ENCODE data around the gene NOX5.

DNA sequence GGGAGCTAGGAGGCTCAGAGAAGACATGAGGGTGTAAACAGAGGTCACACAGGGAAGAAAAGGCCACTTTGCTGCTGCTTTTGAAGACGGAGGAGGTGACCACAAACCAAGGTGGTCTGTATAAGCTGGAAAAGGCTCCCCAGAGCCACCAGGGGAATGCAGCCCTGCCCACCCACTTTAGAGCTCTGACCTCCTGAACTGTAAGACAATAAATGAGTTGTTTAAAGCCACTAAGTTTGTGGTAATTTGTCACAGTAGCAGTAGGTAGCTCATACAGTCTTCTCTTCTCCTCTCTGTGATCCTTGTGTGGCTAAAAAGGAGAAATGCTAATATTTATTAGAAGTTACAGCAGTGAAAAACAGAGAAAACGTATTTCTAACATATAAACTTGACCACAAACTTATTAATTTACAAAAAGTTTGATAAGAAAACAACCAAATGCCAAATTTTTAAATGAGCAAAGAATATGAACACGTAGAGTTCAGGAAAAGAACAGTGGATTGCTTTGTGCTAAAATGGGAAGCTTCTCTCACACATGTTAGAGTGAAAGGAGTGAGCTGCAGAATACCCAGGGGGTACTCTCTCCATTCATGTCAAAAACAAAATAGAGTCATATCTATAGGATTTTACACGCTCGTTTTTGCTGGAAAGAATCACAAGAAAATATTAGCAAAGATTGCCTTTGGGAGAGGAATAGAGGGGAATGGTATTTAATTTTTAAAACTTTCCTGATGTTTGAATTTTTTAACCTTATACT is 71.0 kb downstream of the NOX5 start:
- TF ChIP-seq, protein P1, sequence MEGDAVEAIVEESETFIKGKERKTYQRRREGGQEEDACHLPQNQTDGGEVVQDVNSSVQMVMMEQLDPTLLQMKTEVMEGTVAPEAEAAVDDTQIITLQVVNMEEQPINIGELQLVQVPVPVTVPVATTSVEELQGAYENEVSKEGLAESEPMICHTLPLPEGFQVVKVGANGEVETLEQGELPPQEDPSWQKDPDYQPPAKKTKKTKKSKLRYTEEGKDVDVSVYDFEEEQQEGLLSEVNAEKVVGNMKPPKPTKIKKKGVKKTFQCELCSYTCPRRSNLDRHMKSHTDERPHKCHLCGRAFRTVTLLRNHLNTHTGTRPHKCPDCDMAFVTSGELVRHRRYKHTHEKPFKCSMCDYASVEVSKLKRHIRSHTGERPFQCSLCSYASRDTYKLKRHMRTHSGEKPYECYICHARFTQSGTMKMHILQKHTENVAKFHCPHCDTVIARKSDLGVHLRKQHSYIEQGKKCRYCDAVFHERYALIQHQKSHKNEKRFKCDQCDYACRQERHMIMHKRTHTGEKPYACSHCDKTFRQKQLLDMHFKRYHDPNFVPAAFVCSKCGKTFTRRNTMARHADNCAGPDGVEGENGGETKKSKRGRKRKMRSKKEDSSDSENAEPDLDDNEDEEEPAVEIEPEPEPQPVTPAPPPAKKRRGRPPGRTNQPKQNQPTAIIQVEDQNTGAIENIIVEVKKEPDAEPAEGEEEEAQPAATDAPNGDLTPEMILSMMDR (IDR thresholded peaks at IDR 0.05; ENCODE audit: poor library complexity, severe bottlenecking), result no peak
- TF ChIP-seq EP300 (conservative IDR thresholded peaks at IDR 0.05; ENCODE audit: poor library complexity, severe bottlenecking) (no peak), POLR2AphosphoS5 (IDR thresholded peaks at IDR 0.05) (no peak), EZH2 (IDR thresholded peaks at IDR 0.05; ENCODE audit: borderline replicate concordance, insufficient read depth, low read length, poor library complexity, severe bottlenecking) (no peak)
- TF ChIP-seq, protein P2, sequence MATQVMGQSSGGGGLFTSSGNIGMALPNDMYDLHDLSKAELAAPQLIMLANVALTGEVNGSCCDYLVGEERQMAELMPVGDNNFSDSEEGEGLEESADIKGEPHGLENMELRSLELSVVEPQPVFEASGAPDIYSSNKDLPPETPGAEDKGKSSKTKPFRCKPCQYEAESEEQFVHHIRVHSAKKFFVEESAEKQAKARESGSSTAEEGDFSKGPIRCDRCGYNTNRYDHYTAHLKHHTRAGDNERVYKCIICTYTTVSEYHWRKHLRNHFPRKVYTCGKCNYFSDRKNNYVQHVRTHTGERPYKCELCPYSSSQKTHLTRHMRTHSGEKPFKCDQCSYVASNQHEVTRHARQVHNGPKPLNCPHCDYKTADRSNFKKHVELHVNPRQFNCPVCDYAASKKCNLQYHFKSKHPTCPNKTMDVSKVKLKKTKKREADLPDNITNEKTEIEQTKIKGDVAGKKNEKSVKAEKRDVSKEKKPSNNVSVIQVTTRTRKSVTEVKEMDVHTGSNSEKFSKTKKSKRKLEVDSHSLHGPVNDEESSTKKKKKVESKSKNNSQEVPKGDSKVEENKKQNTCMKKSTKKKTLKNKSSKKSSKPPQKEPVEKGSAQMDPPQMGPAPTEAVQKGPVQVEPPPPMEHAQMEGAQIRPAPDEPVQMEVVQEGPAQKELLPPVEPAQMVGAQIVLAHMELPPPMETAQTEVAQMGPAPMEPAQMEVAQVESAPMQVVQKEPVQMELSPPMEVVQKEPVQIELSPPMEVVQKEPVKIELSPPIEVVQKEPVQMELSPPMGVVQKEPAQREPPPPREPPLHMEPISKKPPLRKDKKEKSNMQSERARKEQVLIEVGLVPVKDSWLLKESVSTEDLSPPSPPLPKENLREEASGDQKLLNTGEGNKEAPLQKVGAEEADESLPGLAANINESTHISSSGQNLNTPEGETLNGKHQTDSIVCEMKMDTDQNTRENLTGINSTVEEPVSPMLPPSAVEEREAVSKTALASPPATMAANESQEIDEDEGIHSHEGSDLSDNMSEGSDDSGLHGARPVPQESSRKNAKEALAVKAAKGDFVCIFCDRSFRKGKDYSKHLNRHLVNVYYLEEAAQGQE (IDR thresholded peaks at IDR 0.05; ENCODE audit: borderline replicate concordance), result no peak
